ENCODE data around the gene GP2.

Gene GP2

DNA sequence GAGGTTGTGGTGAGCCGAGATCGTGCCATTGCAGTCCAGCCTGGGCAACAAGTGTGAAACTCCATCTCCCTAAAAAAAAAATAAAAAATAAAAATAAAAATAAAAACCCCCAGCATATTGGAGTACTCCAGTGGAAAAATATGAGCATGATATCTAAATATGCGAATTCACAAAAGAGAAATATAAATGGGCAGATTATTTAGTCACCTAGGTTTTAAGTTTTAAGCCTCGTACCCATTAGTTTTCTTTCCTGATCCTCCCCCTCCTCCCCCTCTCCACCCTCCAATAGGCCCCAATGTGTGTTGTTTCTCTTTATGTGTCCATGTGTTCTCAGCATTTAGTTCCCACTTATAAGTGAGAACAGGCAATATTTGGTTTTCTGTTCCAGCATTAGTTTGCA, 62.3 kb downstream of the GP2 start:
- DNase-seq (ENCODE audit: low read depth), result no peak
- TF ChIP-seq, protein P1, sequence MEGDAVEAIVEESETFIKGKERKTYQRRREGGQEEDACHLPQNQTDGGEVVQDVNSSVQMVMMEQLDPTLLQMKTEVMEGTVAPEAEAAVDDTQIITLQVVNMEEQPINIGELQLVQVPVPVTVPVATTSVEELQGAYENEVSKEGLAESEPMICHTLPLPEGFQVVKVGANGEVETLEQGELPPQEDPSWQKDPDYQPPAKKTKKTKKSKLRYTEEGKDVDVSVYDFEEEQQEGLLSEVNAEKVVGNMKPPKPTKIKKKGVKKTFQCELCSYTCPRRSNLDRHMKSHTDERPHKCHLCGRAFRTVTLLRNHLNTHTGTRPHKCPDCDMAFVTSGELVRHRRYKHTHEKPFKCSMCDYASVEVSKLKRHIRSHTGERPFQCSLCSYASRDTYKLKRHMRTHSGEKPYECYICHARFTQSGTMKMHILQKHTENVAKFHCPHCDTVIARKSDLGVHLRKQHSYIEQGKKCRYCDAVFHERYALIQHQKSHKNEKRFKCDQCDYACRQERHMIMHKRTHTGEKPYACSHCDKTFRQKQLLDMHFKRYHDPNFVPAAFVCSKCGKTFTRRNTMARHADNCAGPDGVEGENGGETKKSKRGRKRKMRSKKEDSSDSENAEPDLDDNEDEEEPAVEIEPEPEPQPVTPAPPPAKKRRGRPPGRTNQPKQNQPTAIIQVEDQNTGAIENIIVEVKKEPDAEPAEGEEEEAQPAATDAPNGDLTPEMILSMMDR (conservative IDR thresholded peaks at IDR 0.05; ENCODE audit: low read depth, low read length), result no peak
- no peak overlapping the region for H3K4me3 ChIP-seq (ENCODE audit: low read length)

DNA sequence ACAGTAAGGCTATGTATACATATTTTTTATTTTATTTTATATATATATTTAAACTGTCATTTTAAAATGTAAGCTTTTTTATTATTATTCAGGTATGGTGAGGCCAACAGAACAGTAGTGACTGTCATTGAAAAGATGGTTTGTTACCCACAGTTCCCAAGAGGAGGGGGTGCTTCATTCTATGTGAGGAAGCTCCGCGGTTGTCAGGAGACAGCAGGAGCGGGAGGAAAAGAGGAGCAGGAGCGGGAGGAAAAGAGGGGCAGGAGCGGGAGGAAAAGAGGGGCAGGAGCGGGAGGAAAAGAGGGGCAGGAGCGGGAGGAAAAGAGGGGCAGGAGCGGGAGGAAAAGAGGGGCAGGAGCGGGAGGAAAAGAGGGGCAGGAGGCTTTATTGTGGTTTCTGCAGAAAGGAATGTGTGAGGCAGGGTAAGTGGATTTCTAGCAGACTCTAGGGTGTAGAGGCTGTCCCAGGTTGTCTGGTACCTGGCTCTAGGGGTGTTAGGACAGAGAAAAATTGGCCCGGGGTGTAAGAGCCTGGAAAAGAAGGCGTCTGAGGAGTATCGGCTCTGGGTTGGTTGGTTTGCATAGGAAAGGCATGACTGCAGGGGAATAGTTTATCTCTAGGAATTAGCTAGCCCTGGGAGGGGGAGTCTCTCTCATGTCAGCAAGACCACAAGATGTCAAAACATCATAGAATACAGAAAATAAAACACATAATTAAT, 64.0 kb downstream of the GP2 start:
- no peak overlapping the region for H3K4me3 ChIP-seq (ENCODE audit: low read length)
- no peak for DNase-seq (ENCODE audit: low read depth)
- TF ChIP-seq, protein P1 (conservative IDR thresholded peaks at IDR 0.05; ENCODE audit: low read depth, low read length), result no peak

DNA sequence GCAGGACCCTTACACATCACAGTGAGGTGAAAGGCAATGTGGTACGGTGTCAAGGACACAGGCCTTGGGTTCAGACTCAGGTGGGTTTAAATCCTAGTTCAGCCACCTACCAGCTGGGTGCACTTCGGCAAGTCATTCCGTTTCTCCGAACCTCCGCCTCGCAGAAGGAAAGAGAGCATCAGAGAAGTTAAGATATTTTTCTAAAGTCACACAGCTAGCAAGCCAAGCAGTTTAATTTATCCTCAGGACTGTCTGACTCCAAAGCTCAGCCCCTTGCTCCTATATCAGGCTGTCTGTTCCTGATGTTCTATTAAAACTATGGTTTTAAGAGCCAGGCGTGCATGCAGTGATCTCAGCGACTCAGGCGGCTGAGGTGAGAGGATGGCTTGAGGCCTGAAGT, 65.1 kb downstream of the GP2 start:
- TF ChIP-seq, protein P1 (conservative IDR thresholded peaks at IDR 0.05; ENCODE audit: low read depth, low read length), result no peak
- no peak overlapping the region for H3K4me3 ChIP-seq (ENCODE audit: low read length)
- no peak for DNase-seq (ENCODE audit: low read depth)

DNA sequence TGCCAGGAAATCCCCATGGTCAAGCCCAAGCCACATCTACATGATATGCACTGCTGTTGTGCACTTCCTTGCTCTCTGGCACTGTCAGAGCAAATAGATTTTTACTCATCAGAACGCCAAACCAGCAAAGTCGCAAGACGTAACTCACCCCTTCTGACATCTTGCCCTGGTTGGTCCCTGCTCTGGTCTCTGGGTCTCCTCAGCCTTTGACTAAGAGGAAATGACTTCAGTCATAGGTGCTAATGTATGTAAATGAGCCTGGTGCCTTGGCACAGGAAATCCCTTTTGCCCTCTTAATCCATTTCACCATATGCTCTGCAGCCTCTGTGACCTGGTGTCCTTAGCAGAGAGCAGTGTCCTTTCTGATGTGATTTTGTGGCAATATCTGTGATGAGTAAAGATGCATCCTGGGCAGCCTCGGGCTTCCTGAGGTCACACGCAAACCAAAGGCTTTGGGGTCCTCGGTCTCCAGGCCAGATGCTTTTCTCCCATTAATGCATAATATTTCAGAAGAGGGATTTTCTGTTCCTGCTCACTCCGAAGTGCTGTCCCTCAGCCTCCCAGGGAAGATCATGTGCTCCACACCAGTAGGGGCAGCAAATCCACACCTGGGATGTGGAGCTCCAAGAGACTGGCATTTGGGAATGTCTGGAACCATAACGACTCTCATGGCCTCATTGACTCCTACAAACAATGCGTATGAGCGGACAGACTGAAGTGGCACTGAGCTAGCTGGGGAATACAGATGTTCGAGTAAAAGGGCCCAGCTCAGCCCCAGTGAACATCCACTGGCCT, 66.9 kb downstream of the GP2 start:
- H3K4me3 ChIP-seq (ENCODE audit: low read length), result no peak overlapping the region
- TF ChIP-seq, protein P1 (conservative IDR thresholded peaks at IDR 0.05; ENCODE audit: low read depth, low read length), result no peak
- DNase-seq (ENCODE audit: low read depth), result no peak
